GM23338 (cell line): Measurements from ENCODE around the gene CEP350. TPM values are rescaled to one million over a fixed set of nuclear protein-coding genes. Genes with fewer than 3 reads are reported as not detected.

ENCODE experiments used
- CREB1 ChIP-seq: fragments of 250-450 bp; sonication (Bioruptor Pico); IDR thresholded peaks from 2 replicates; pipeline ENCODE4 v1.5.0; 2020; ENCODE audit warnings: low read depth, mild to moderate bottlenecking, moderate library complexity
- CTCF ChIP-seq, 2 experiments: fragments of 200-600 bp in 1 of 2; sonication (generic) in 1 of 2; conservative IDR thresholded peaks; 2 replicates each; pipeline versions ENCODE4 v1.5.1 to v1.6.1; 2016 to 2017; ENCODE audit warnings: antibody characterized with exemption in 2 of 2, low read depth in 2 of 2, mild to moderate bottlenecking in 2 of 2, moderate library complexity in 1 of 2
- EZH2 ChIP-seq: fragments of 200-600 bp; sonication (generic); IDR thresholded peaks from one replicate; pipeline ENCODE4 v1.8.0; 2017; ENCODE audit warnings: antibody characterized with exemption, mild to moderate bottlenecking, low read depth; ENCODE audit not compliant: unreplicated experiment
- EZH2phosphoT487 ChIP-seq: fragments of 200-600 bp; sonication (generic); IDR thresholded peaks from one replicate; pipeline ENCODE4 v1.8.1; 2018; ENCODE audit warnings: antibody characterized with exemption; ENCODE audit not compliant: unreplicated experiment
- NANOG ChIP-seq: IDR thresholded peaks from 2 replicates; pipeline ENCODE4 v1.6.1; 2016; ENCODE audit warnings: antibody characterized with exemption, borderline replicate concordance
- POLR2AphosphoS5 ChIP-seq: IDR thresholded peaks from 2 replicates; pipeline ENCODE4 v1.6.1; 2016; ENCODE audit warnings: antibody characterized with exemption, low read depth
- STAT1 ChIP-seq: IDR thresholded peaks from one replicate; pipeline ENCODE4 v1.6.1; 2016; ENCODE audit warnings: antibody characterized with exemption; ENCODE audit not compliant: unreplicated experiment
- ZNF114 ChIP-seq: fragments of 250-450 bp; sonication (Bioruptor Pico); IDR thresholded peaks from 2 replicates; pipeline ENCODE4 v1.5.0; 2020; ENCODE audit warnings: mild to moderate bottlenecking, moderate library complexity
- polyA plus RNA-seq: library from polyadenylated mRNA; unstranded; fragments of >200 nt; fragmentation: Nextera tagmentation; extraction: Ambion mirVana; gene quantifications from 2 replicates; pipeline ENCODE4 v1.2.1, GENCODE V29; 2016
- total RNA-seq: library from RNA; depleted of rRNA; stranded (reverse); fragments of >200 nt; shearing (Covaris generic); gene quantifications from 2 replicates; pipeline ENCODE4 v1.2.3, GENCODE V29; 2014
- TF ChIP-seq, protein P1 (sequence below): fragments of 250-450 bp; sonication (Bioruptor Pico); IDR thresholded peaks from 2 replicates; pipeline ENCODE4 v1.5.0; 2020; ENCODE audit warnings: mild to moderate bottlenecking, moderate library complexity
- TF ChIP-seq, protein P2 (sequence below): IDR thresholded peaks from 2 replicates; pipeline ENCODE4 v1.6.1; 2016; ENCODE audit warnings: antibody characterized with exemption

Gene CEP350
- total and polyA plus RNA-seq, 2 experiments from 2014 or later, result 23.4 to 36.8 TPM

DNA sequence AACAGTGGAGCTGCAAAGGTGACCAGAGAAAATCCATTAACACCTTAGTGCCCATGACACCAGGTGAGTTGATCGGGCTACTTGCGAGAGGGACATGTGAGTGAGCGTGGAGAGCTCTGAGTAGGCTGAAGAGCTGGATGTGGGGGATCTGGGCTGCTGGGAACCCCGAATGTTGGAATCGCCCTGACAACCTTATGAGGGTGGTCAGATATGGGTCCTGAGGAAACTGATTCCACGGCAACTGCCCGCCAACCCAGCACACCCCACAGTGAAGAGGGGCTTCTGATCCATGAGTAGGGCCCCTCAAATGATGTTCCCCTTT is 199.4 kb downstream of the CEP350 start (continued):
- TF ChIP-seq, protein P1, sequence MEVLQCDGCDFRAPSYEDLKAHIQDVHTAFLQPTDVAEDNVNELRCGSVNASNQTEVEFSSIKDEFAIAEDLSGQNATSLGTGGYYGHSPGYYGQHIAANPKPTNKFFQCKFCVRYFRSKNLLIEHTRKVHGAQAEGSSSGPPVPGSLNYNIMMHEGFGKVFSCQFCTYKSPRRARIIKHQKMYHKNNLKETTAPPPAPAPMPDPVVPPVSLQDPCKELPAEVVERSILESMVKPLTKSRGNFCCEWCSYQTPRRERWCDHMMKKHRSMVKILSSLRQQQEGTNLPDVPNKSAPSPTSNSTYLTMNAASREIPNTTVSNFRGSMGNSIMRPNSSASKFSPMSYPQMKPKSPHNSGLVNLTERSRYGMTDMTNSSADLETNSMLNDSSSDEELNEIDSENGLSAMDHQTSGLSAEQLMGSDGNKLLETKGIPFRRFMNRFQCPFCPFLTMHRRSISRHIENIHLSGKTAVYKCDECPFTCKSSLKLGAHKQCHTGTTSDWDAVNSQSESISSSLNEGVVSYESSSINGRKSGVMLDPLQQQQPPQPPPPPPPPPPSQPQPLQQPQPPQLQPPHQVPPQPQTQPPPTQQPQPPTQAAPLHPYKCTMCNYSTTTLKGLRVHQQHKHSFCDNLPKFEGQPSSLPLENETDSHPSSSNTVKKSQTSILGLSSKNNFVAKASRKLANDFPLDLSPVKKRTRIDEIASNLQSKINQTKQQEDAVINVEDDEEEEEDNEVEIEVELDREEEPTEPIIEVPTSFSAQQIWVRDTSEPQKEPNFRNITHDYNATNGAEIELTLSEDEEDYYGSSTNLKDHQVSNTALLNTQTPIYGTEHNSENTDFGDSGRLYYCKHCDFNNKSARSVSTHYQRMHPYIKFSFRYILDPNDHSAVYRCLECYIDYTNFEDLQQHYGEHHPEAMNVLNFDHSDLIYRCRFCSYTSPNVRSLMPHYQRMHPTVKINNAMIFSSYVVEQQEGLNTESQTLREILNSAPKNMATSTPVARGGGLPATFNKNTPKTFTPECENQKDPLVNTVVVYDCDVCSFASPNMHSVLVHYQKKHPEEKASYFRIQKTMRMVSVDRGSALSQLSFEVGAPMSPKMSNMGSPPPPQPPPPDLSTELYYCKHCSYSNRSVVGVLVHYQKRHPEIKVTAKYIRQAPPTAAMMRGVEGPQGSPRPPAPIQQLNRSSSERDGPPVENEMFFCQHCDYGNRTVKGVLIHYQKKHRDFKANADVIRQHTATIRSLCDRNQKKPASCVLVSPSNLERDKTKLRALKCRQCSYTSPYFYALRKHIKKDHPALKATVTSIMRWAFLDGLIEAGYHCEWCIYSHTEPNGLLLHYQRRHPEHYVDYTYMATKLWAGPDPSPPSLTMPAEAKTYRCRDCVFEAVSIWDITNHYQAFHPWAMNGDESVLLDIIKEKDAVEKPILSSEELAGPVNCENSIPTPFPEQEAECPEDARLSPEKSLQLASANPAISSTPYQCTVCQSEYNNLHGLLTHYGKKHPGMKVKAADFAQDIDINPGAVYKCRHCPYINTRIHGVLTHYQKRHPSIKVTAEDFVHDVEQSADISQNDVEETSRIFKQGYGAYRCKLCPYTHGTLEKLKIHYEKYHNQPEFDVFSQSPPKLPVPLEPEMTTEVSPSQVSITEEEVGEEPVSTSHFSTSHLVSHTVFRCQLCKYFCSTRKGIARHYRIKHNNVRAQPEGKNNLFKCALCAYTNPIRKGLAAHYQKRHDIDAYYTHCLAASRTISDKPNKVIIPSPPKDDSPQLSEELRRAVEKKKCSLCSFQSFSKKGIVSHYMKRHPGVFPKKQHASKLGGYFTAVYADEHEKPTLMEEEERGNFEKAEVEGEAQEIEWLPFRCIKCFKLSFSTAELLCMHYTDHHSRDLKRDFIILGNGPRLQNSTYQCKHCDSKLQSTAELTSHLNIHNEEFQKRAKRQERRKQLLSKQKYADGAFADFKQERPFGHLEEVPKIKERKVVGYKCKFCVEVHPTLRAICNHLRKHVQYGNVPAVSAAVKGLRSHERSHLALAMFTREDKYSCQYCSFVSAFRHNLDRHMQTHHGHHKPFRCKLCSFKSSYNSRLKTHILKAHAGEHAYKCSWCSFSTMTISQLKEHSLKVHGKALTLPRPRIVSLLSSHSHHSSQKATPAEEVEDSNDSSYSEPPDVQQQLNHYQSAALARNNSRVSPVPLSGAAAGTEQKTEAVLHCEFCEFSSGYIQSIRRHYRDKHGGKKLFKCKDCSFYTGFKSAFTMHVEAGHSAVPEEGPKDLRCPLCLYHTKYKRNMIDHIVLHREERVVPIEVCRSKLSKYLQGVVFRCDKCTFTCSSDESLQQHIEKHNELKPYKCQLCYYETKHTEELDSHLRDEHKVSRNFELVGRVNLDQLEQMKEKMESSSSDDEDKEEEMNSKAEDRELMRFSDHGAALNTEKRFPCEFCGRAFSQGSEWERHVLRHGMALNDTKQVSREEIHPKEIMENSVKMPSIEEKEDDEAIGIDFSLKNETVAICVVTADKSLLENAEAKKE (CRISPR knock-in tag), result no peak
- TF ChIP-seq POLR2AphosphoS5 (no peak), CTCF (conservative IDR thresholded peaks at IDR 0.05; ENCODE audit: low read depth in 2 of 2) (no peak), EZH2phosphoT487 (no peak), CREB1 (CRISPR knock-in tag) (no peak), STAT1 (no peak), NANOG (no peak), EZH2 (no peak), ZNF114 (no peak)
- TF ChIP-seq, protein P2, sequence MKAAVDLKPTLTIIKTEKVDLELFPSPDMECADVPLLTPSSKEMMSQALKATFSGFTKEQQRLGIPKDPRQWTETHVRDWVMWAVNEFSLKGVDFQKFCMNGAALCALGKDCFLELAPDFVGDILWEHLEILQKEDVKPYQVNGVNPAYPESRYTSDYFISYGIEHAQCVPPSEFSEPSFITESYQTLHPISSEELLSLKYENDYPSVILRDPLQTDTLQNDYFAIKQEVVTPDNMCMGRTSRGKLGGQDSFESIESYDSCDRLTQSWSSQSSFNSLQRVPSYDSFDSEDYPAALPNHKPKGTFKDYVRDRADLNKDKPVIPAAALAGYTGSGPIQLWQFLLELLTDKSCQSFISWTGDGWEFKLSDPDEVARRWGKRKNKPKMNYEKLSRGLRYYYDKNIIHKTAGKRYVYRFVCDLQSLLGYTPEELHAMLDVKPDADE, result no peak
